ENCODE data around the gene ATOH1. TPM values are rescaled to one million over a fixed set of nuclear protein-coding genes. Genes with fewer than 3 reads are reported as not detected.

The ATOH1 gene
- total RNA-seq, 3 donors from 2014 or later, result not detected

DNA sequence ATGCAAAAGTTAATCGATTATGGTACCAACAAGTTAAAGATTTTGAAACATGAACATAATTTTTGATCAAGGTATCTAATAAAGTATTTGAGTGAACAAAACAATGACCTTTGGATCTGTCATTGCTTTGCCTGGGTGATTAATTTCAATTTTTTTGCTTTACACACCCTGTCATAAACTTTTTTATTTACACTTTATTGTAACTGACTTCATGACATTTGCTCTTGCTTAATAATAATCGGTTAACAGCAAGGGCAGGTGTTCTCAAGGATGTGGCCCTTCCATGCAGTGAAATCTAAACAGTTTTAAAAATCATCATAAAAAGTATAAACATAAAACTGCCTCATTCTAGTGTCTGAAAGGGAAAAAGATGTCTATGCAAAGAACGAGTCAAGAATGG is 24.1 kb downstream of the ATOH1 start:
- H3K9me3 ChIP-seq, result no peaks in the 10 kb centered on the region
- H3K27me3 ChIP-seq, result peaks cover 0 to 1% of the 10 kb centered on the region in 2 donors
- TF ChIP-seq POLR2AphosphoS5 (IDR thresholded peaks at IDR 0.05) (no peak), POLR2A (IDR thresholded peaks at IDR 0.05) (no peak)
- TF ChIP-seq, protein P1, sequence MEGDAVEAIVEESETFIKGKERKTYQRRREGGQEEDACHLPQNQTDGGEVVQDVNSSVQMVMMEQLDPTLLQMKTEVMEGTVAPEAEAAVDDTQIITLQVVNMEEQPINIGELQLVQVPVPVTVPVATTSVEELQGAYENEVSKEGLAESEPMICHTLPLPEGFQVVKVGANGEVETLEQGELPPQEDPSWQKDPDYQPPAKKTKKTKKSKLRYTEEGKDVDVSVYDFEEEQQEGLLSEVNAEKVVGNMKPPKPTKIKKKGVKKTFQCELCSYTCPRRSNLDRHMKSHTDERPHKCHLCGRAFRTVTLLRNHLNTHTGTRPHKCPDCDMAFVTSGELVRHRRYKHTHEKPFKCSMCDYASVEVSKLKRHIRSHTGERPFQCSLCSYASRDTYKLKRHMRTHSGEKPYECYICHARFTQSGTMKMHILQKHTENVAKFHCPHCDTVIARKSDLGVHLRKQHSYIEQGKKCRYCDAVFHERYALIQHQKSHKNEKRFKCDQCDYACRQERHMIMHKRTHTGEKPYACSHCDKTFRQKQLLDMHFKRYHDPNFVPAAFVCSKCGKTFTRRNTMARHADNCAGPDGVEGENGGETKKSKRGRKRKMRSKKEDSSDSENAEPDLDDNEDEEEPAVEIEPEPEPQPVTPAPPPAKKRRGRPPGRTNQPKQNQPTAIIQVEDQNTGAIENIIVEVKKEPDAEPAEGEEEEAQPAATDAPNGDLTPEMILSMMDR (IDR thresholded peaks at IDR 0.05), result no peak
- H3K36me3 ChIP-seq, result no peaks in the 10 kb centered on the region
- no peak for DNase-seq (ENCODE audit: low spot score in 2 of 2)
- intact Hi-C loops (cut with DNase I; ENCODE audit: low total_unique reads), result no loop called here
- H3K27ac ChIP-seq, result no peak overlapping the region
- H3K4me3 ChIP-seq, result no peak overlapping the region
- H3K4me1 ChIP-seq, result no peaks in the 10 kb centered on the region

DNA sequence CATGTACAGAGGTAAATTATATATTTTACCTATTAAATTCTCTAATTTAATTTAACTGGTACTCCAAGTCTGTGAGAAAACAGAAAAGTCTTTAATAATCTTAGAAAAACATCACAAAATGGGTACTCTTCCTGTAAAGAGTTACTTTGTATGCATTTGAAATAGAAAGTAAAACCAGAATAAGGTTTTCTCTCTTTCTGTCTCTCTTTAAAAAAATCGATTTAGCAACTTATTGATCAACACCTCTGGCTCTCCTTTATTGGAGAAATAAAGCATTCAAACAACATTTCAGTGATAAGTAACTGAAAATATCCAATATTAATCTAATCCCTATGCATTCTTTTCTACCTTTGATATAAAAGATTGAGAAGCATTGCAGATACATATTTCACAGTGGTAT is 27.4 kb downstream of the ATOH1 start:
- Histone ChIP-seq H3K9me3 (peaks cover 0 to 5% of the 10 kb centered on the region in 2 donors), H3K4me3 (no peak overlapping the region), H3K27ac (no peak overlapping the region), H3K4me1 (no peaks in the 10 kb centered on the region), H3K27me3 (no peaks in the 10 kb centered on the region), H3K36me3 (no peaks in the 10 kb centered on the region)
- intact Hi-C loops (cut with DNase I; ENCODE audit: low total_unique reads), result no loop called here
- TF ChIP-seq, protein P1 (IDR thresholded peaks at IDR 0.05), result no peak
- TF ChIP-seq POLR2A (IDR thresholded peaks at IDR 0.05), result no peak
- no peak for TF ChIP-seq POLR2AphosphoS5 (IDR thresholded peaks at IDR 0.05)
- DNase-seq (ENCODE audit: low spot score in 2 of 2), result no peak

- Histone ChIP-seq H3K9me3 (peaks cover 0 to 4% of the 10 kb centered on the region in 2 donors), H3K4me1 (no peaks in the 10 kb centered on the region), H3K4me3 (no peak overlapping the region), H3K27ac (no peak overlapping the region), H3K27me3 (no peaks in the 10 kb centered on the region), H3K36me3 (no peaks in the 10 kb centered on the region)
- intact Hi-C loops (cut with DNase I; ENCODE audit: low total_unique reads), result no loop called here
- no peak for TF ChIP-seq POLR2AphosphoS5 (IDR thresholded peaks at IDR 0.05)
- TF ChIP-seq POLR2A (IDR thresholded peaks at IDR 0.05), result no peak
- TF ChIP-seq, protein P1 (IDR thresholded peaks at IDR 0.05), result no peak
- no peak for DNase-seq (ENCODE audit: low spot score in 2 of 2)
Observed at GRCh38 chr4:93865650-93866049, 37.1 kb downstream of the ATOH1 start.

DNA sequence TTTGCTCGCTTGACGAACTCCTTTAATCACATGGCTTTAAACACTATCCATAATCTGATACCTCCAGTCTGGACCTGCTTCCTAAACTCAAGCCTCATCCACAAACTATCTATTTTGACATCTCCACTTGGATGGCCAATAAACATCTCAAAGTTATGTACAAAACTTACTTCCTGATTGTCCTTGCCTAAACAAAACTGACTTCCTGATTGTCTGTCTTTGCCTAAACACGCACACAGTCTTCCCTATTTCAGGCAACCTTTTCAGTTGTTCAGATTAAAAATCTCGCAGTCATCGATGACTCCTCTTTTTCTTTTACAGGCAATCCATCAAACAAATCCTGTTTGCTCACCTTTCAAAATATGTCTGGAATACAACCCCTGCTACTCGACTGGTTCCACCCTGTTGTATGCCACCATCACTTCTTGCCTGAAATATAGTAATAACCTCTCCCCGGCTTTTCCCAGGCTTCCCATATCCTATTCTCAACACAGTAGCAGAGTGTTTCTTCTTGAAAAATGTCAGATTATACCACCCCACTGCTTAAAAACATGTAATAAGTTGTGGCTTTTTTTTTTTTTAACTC is 39.0 kb downstream of the ATOH1 start:
- no peak overlapping the region for H3K27ac ChIP-seq
- H3K36me3 ChIP-seq, result no peaks in the 10 kb centered on the region
- intact Hi-C loops (cut with DNase I; ENCODE audit: low total_unique reads), result no loop called here
- H3K9me3 ChIP-seq, result no peaks in the 10 kb centered on the region
- H3K4me3 ChIP-seq, result no peak overlapping the region
- no peaks in the 10 kb centered on the region for H3K27me3 ChIP-seq
- TF ChIP-seq, protein P1 (IDR thresholded peaks at IDR 0.05), result no peak
- H3K4me1 ChIP-seq, result no peaks in the 10 kb centered on the region
- DNase-seq (ENCODE audit: low spot score in 2 of 2), result no peak

DNA sequence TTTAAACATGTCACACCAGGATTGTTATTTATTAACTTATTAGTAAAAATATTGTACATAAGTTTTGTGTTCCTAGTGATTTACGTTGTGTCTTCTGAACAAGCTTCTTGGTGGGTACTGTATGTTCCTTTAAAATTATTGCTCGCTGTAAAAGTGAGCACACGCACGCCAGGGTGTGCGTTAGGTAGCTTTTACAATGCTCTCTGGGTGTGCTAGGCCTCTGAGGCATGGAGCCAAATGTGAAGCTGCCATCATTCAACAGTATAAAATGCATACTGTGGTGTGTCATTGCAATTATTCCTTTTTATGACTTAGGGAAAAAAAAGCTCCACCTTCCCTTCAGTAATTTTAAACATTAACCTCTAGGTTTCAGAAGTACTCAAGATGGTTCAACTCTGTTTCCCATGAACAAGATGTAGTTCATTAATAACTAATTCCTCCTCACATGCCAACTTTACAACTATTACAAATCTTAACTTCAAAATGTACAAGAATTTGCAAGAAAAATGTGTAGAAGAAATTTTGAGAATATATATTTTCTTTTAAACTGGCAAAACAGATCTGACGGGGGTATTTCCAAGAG is 42.4 kb downstream of the ATOH1 start:
- intact Hi-C loops (cut with DNase I; ENCODE audit: low total_unique reads), result no loop called here
- no peaks in the 10 kb centered on the region for H3K27me3 ChIP-seq
- no peaks in the 10 kb centered on the region for H3K4me1 ChIP-seq
- no peaks in the 10 kb centered on the region for H3K9me3 ChIP-seq
- TF ChIP-seq, protein P1 (IDR thresholded peaks at IDR 0.05), result no peak
- no peak for TF ChIP-seq POLR2AphosphoS5 (IDR thresholded peaks at IDR 0.05)
- TF ChIP-seq POLR2A (IDR thresholded peaks at IDR 0.05), result no peak
- no peak overlapping the region for H3K4me3 ChIP-seq
- DNase-seq (ENCODE audit: low spot score in 2 of 2), result no peak
- H3K27ac ChIP-seq, result no peak overlapping the region
- H3K36me3 ChIP-seq, result no peaks in the 10 kb centered on the region

Data from breast epithelium (tissue), 4 donors.